HG02981 (cell line): Measurements from ENCODE around the gene BNIP2.
"Not testable (repeated sequence)": the region's sequence is repeated elsewhere in the genome, so short reads cannot be mapped to it uniquely, and the experiment has no call there.

Source experiments
- ATAC-seq: cut with Tn5 transposase; IDR thresholded peaks from one replicate; pipeline ENCODE4 v1.9.1; 2021; ENCODE audit warnings: mild to moderate bottlenecking, moderate library complexity; ENCODE audit not compliant: unreplicated experiment

Gene BNIP2, protein sequence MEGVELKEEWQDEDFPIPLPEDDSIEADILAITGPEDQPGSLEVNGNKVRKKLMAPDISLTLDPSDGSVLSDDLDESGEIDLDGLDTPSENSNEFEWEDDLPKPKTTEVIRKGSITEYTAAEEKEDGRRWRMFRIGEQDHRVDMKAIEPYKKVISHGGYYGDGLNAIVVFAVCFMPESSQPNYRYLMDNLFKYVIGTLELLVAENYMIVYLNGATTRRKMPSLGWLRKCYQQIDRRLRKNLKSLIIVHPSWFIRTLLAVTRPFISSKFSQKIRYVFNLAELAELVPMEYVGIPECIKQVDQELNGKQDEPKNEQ

DNA sequence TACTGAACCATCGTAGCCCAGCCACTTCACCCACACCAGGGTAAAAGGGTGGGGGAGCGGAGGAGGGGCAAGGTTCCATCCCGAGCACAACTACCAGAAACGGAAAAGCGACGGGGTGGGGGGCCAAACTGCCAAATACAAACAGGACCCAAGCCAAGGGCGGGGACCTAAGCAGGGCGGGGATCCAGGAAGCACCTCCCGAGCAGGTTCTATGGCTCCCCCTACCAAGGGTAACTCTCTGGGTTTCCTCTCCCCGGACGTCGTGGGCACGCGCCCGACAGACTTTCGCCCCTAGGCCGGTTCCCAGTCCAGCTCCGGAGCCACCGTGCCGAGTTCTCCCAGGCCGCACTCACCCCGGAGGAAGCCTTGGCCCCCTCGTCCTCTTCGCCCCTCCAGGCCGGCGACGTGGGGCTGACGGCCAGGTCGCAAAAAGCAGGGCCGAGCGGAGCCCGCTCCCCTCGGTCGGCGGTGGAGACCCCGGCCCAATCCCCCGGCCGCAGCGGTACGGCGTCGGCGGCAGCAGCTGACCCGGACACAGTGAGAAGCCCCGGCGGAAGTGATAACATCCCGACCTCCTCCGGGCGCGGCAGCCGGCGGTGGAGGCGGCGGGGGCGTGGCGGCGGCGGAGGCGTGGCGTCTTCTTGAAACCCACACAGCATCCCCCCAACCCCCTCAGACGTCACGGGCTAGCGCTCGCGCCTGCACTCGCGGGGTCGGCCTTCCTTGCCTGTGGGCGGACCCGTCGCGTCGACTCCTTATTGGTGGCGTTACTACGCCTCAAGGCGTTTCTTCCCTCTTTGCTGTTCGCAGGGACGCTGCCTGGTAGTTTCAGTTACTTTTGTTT, at the start of gene BNIP2:
Gene BNIP2 (minus strand): TSS at position 539 of the 844 bp plus-strand sequence. CDS start 6,863 bp downstream, outside the sequence.
- peak; percentile 81 for ATAC-seq

DNA sequence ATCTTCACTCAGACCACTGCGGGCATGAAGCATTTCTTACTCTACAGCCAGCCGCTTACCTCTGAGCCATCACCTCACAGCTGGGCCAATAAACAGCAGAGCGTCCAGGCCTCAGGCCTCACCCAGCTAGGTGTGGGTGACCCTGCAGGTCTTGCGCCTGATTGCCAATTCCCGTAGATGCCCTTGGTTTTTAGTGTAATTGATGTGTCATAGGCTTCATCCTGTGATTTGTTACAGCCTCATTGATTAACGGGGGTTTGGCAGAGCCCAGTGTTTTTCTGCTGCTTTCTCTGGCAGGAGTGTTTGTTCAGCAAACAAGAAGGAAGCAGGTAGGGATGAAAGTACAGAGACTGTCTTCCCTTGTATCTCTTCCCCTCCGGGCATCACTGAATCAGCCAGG, 49.6 kb upstream of the BNIP2 start:
- no peak for ATAC-seq

DNA sequence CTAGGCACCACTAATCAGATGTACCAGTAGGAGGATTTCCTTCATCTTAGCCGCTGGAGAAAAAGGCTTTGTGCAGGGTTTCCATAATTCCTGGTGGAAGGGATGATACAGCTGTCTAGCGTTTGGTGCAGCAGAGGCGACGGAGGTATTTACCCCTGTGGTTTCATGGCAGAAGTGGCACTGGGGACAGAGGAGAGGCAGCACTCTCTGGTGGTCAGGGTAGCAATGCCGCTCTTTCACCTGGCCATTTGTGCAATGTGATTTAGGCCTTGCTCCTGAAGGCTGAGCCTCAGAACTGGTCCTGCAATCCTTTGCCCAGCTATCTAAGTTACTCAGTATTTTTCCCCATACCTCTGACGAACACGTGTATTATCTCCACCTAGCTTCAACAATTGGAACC, 47.1 kb upstream of the BNIP2 start:
- no peak for ATAC-seq

DNA sequence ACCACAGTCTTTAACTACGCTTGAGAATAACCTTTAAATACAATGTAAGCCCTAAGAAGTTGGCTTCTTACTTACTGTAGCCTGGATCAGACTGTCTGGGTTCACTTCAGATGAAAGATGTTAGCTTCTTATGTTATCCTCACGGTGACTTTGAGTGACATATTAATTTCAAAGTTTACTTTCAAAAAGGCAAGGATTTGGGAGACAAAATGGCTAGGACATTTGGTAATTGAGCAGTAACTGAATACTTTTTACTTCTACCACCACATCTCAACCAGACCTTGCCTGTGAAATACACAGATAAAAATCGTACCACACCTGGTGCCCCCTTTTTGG, 36.0 kb upstream of the BNIP2 start:
- ATAC-seq: no peak

DNA sequence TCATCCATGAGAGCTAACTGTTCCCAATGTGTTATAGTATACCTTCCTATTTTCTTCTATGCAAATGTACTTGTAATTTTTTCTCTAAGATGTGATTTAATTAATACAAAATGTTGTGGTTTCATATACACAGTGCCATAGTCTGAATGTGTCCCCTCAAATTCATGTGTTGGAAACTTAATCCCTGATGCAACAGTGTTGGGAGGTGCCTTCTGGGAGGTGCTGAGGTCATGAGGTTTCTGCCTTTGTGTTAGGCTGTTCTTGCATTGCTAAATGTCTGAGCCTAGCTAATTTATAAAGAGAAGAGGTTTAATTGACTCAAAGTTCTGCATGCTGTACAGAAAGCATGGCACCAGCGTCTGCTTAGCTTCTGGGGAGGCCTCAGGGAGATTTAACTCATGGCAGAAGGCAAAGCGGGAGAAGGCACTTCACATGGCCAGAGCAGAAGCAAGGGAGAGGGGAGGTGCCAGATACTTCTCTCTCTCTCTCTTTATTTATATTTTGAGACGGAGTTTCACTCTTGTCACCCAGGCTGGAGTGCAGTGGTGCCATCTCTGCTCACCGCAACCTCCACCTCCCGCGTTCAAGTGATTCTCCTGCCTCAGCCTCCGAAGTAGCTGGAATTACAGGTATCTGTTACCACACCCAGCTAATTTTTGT, 34.7 kb upstream of the BNIP2 start:
- ATAC-seq: no peak

DNA sequence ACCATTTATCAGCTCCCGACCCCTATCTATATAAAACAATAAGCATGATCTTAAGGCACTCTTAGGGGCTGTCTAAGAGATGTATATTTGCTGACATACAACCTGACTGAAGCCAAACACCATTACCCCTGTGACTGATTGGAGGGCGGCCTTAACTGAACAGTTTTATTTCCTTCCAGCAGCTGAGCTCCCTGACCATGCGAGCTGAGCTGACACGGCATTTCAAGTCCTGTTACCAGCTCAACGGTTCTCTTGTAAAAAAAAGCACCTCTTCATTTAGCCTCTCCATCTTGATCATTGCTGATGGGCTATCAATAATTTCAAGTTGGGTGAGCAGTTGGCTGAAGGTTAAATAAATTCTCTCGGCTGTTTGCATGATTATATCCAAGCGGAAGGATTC, 33.4 kb upstream of the BNIP2 start:
- no peak for ATAC-seq

DNA sequence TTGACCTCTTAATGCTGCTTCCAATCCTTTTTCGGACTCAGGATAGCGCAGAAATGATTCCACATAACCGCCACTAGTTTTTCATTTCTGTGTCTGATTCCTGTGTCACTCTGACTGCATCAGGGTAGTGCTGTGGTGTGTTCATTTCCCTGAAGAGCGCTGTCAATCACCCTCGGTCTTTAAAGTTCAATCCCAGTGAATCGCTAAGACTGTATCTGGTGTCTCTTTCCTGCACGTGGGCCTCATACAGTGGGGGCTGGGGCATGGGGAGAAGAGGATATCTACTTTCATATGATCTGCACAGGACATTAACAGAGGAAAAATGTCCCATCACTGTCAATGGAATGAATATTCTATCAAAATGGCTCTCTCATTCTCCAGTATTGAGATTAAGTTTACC, 32.9 kb upstream of the BNIP2 start:
- no peak for ATAC-seq

DNA sequence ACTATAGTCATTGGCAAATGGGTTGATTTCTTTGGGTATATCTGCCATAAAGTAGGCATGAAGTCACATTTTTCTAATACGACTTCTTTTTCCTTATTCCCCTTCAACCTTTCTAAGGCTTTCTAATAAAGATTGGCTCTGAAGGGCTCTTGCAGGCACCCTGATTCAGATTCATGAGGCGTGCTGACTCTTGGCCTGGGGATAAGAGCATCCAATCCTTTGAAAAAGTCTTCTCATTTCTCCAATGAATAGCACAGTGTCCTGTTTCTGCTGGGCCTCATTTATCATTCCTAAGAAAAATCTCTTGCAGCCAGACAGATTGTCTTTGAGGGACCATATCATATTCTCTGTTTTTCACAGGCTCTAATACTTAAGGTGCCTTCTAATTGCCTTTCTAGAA, 32.3 kb upstream of the BNIP2 start:
- ATAC-seq: no peak

DNA sequence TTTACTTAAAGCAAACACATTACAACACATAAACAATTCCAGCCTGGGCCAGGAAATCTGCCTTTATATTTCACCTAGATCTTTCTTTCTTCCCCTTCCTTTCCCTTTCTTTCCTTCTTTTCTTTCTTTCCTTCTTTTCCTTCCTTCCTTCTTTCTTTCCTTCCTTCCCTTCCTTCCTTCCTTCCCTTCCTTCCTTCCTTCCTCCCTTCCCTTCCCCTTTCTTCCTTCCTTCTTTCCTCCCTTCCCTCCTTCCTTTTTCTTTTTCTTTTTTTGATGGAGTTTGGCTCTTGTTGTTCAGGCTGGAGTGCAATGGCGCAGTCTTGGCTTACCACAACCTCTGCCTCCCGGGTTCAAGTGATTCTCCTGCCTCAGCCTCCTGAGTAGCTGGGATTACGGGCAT, 24.1 kb upstream of the BNIP2 start:
- no peak for ATAC-seq

DNA sequence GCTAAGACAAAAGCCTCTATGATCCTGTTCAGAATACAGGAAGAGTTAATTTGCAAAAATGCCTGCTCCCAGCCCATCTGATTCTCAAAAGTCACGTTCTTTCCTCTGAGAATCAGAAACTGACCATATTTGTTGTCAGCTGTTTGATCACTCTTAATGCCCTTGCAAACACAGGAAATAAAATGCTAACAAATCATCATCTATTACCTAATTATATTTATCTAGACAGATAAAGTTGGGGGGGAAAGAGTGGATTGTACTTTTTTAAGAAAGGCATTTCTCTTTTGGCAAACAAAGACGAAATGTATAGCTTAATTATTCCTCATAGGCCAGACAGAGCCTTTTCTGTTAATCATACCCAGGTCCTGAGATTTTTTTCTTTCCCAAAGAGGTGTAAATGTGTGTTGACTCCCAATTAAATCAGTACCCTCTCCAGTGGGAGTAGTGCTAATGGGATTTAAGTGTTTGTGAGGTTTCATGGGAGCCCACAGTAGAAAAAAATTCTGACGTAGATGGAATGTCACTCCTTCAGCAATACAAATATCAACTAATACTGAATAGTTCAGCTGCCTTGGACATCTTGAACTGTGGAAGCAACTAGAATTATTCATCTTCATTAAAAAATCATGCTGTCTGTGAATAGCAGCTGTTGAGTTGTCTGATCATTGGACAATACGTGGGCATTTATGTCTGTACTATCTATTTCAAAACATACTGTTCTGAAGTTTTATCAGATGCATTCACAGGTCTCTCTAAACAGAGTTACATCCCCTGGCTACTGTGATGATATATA, 22.5 kb upstream of the BNIP2 start:
- no peak for ATAC-seq

DNA sequence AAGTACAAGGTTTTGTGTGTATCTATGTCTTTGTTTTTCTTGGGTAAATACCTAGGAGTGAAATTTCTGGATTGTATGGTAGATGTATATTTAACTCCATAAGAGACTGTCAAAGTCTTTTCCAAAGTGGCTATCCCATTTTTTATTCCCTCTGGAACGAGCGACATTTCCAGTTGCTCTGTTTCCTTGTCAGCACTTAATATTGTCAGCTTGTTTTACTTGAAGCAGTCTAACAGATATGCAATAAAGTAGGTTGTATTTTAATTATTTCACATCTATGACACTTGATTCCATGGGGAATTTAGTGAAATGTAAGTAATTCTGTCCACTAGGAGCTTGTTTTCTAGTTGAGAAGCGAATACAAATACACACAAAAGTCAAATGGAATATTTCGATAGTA, 18.5 kb upstream of the BNIP2 start:
- no peak for ATAC-seq

DNA sequence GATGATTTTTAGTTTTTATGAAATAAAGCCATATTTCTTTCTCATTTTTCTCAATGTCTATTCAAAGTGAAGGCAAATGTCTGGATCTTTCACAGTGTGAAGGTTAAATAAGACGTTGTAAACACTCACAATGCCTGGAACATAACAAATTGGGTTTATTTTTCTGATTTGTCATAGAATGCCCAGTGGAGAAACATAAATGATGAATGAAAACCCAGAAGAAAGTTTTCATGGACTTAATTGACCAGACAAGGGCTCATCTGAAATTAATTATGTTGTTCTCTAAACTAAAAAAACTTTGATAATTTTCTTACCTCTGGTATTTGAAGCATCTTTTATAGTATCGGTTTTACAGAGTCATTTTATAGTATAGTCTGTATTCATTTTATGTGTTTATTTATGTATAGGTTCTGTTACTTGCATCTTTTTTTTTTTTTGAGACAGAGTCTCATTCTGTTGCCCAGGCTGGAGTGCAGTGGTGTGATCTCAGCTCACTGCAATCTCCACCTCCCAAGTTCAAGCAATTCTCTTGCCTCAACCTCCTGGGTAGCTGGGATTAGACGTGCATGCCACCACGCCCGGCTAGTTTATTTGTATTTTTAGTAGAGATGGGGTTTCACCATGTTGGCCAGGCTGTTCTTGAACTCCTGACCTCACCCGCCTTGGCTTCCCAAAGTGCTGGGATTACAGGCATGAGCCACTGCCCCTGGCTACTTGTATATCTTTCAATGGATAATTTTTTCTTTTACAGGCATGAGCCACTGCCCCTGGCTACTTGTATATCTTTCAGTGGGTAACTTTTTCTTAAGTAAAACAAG, 15.1 kb upstream of the BNIP2 start:
- ATAC-seq: no peak

DNA sequence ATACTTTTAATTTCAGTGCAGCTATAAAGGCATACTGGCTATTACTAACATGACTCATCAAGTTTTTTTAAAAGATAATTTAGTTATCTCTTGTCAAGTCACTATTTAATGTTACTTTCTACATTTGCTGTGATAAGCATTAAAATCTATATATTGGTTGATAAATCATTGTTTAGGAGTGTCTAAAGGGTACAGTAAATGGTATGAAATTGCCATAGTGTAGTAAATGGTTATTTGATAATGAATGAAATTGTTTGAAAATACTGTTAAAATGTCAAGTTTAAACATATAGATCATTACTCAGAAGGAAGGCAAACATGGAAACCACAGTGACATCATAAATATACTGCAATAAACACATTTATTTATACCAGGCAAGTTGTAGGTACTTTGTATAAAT, 13.2 kb upstream of the BNIP2 start:
- no peak for ATAC-seq

DNA sequence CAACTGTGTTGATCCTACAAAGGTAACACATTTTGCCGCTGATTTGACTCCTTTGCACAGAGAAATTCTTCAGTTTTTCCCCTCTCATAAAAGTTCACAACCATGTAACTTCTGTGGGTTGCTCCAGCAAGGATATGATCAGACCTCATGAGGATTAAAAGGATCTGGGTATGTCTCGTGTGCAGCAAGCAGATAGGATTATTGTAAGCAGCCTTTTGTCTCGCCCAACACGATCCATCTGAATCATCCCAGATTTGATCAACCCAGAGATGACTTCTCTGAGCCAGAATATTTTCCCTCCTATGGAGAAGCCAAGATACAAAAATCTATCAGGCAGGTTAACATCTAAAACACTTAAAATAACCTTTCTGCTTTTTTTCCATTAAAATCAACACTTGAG, 12.8 kb upstream of the BNIP2 start:
- ATAC-seq: no peak

DNA sequence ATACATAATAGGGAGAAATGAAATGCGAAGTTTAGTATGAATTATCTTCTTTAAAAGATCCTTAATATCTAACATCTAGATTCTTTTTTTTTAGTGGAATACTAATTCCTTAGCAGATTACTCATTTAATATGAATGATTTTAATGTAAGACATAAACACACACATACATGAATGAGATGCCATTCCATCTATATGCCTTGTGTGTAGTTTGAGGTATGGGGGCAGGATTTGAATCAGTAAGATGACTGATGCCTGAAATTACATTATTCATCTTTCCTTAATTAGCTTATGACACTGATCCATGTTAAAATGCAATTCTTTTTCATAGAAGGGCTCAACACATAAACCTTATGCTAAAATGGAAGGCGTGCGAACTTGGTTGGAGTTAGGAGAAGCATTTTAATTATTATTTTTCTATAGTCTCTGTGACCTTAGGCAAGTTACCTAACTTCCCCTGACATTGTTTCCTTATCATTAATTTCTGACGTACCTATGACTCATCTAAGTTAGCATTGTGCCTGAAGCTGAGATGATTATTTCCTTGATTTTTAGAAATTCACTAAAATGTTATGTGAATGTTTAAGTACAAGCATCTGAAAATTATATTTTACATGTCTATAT, 10.8 kb upstream of the BNIP2 start:
- no peak for ATAC-seq

DNA sequence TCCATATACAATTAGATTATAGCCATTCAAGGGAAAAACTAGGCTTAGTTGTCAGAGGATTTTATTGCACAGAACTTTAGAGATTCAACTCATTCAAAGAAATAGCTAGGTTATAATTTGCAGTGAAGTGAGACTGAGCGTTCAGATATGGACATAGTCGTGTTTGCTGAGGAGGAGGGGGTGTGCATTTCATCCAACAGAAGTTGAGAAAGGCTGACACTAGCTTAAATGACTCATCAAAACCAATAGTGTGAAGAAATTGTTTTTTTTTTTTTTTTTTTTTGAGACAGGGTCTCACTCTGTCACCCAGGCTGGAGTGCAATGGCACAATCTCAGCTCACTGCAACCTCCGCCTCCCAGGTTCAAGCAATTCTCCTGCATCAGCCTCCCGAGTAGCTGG, 8.9 kb upstream of the BNIP2 start:
- not testable (repeated sequence) for ATAC-seq

DNA sequence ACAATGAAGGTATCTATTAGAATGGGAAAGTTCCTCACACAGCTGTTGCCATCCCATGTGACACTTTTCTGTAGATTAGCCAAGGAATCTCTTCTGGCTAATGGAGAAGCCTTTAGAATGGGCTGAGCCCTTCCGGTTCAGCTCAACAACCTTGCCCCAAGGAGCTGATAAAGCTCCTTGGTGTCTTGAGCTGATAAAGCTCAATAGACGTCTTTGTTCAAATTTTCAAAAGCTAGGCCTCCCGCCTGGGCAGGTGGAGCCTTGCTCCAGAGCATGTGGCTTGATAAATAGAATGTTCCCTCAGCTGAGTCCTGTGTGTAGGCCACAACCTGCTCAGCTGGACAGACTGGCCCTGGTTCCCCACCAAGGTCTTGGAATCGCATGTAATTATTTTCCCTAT, 7.2 kb upstream of the BNIP2 start:
- no peak for ATAC-seq

DNA sequence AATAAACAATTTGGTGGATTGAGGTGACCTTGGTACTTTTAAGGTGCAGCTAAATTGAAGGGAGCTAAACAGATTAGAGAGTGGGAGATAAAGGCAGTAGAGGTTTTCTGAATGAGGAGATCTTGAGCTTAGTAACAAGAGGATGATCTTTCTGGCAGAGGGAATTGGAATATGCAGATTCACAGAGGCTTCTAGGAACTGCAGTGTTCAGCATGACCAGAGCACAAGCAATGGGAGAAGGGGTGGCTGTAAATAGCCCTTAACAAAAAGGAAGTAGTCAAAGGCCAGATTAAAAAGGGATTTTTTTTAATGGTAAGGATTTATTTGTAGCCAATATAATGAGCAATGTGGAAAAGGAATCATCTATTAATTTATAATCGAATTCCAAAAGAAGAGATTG, 5.7 kb upstream of the BNIP2 start:
- ATAC-seq: no peak

DNA sequence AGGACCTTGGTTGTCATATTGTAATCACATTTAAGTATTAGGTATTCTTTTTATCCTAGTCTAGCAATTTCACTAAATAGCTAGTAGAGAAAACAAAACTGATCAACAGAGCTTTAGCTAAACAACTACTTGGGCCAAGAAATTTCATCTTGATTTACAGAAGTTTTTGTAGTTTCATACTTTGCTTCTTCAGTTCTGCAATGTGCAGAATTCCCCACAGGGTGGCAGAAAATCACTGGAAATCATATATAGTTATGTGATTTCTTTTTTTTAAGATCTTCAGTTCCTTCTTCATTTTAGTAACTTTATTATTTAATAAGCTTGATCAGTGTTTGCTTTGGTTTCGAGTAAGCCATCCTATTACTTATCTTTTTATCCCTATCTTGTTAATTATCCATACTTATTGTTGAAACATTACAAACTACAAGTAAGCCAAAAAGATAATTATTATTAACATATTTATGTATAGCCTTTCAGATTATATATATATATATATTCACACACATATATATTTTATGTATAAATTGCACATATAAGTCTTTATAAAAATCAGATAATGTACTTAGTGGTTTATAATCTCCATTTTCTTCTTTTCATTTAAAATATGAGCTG, 2.2 kb upstream of the BNIP2 start:
- no peak for ATAC-seq
